ENCODE results near the gene PIRT.

PIRT gene

GRCh38 chr17:10815319-10815718 is 22.6 kb downstream of the PIRT start:
- no peak for TF ChIP-seq CTCF (IDR thresholded peaks at IDR 0.05; ENCODE audit: insufficient read depth, low read length, poor library complexity, severe bottlenecking)
- H3K36me3 ChIP-seq (ENCODE audit: control insufficient read depth, insufficient read depth, low read length), result no peaks in the 10 kb centered on the region
- no peak overlapping the region for H3K4me3 ChIP-seq (replicated peaks; ENCODE audit: low read depth, low read length)
- DNase-seq (ENCODE audit: extremely low read depth, insufficient read length), result no peak
- peaks cover 2% of the 10 kb centered on the region for H3K27me3 ChIP-seq (replicated peaks; ENCODE audit: control insufficient read depth, insufficient read depth, low read length)

GRCh38 chr17:10814075-10814474 is 23.8 kb downstream of the PIRT start:
- no peak overlapping the region for H3K4me3 ChIP-seq (replicated peaks; ENCODE audit: low read depth, low read length)
- DNase-seq (ENCODE audit: extremely low read depth, insufficient read length), result no peak
- H3K36me3 ChIP-seq (ENCODE audit: control insufficient read depth, insufficient read depth, low read length), result no peaks in the 10 kb centered on the region
- no peak for TF ChIP-seq CTCF (IDR thresholded peaks at IDR 0.05; ENCODE audit: insufficient read depth, low read length, poor library complexity, severe bottlenecking)
- no peaks in the 10 kb centered on the region for H3K27me3 ChIP-seq (replicated peaks; ENCODE audit: control insufficient read depth, insufficient read depth, low read length)

GRCh38 chr17:10812674-10813073 is 25.2 kb downstream of the PIRT start:
- DNase-seq (ENCODE audit: extremely low read depth, insufficient read length), result no peak
- H3K27me3 ChIP-seq (replicated peaks; ENCODE audit: control insufficient read depth, insufficient read depth, low read length), result no peaks in the 10 kb centered on the region; the same call in 1 of the 2 replicates
- H3K4me3 ChIP-seq (replicated peaks; ENCODE audit: low read depth, low read length), result no peak overlapping the region
- no peak for TF ChIP-seq CTCF (IDR thresholded peaks at IDR 0.05; ENCODE audit: insufficient read depth, low read length, poor library complexity, severe bottlenecking)
- no peaks in the 10 kb centered on the region for H3K36me3 ChIP-seq (ENCODE audit: control insufficient read depth, insufficient read depth, low read length)

DNA sequence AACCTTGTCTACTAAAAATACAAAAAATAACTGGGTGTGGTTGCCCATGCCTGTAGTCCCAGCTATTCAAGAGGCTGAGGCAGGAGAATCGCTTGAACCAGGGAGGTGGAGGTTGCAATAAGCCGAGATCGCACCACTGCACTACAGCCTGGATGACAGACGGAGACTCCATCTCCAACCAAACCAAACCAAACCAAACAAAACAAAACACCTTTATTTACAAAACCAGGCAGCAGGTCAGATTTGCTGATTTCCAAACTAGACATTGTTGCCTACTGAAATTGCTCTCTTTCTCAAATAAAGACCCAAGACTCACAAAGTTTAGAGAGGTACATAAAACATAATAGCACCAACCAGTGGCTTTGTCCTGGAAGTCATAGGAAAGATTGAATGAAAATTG is 28.3 kb downstream of the PIRT start:
- H3K27me3 ChIP-seq (replicated peaks; ENCODE audit: control insufficient read depth, insufficient read depth, low read length), result no peaks in the 10 kb centered on the region; the same call in 1 of the 2 replicates
- no peak for TF ChIP-seq CTCF (IDR thresholded peaks at IDR 0.05; ENCODE audit: insufficient read depth, low read length, poor library complexity, severe bottlenecking)
- H3K36me3 ChIP-seq (ENCODE audit: control insufficient read depth, insufficient read depth, low read length), result no peaks in the 10 kb centered on the region
- no peak overlapping the region for H3K4me3 ChIP-seq (replicated peaks; ENCODE audit: low read depth, low read length)
- no peak for DNase-seq (ENCODE audit: extremely low read depth, insufficient read length)

DNA sequence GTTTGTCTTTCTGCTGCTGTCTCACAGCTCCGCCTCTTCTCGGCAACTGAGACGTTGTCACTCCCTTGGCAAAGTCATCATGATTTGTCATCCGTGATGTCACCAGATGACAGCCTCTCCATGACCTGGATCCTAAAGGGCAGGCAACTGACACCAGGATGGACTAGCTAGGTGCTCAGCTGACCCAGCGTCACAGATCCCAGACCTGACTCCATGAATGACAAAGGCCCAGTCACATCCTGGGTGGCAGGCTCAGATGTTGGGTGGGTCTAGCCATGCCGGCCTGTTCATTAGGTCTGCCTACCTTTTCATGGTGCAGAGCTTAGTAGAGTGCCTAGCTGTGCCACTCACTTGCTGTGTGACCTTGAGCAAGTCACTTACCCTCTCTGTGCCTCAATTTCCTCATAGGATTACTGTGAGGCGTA is 30.2 kb downstream of the PIRT start:
- Histone ChIP-seq H3K36me3 (ENCODE audit: control insufficient read depth, insufficient read depth, low read length) (no peaks in the 10 kb centered on the region), H3K27me3 (replicated peaks; ENCODE audit: control insufficient read depth, insufficient read depth, low read length) (no peaks in the 10 kb centered on the region; the same call in 1 of the 2 replicates), H3K4me3 (replicated peaks; ENCODE audit: low read depth, low read length) (no peak overlapping the region)
- no peak for TF ChIP-seq CTCF (IDR thresholded peaks at IDR 0.05; ENCODE audit: insufficient read depth, low read length, poor library complexity, severe bottlenecking)
- no peak for DNase-seq (ENCODE audit: extremely low read depth, insufficient read length)

Data from GM06990 (cell line).